HG03460 (cell line): ENCODE measurements around the gene GIMAP4.
"Not testable (repeated sequence)": the region's sequence is repeated elsewhere in the genome, so short reads cannot be mapped to it uniquely, and the experiment has no call there.

Source experiments
- ATAC-seq: cut with Tn5 transposase; IDR thresholded peaks from one replicate; pipeline ENCODE4 v1.9.1; 2021; ENCODE audit not compliant: unreplicated experiment

GIMAP4 gene

GRCh38 chr7:150567169-150567568, at the start of gene GIMAP4:
Gene GIMAP4 (plus strand): TSS chr7:150567390. CDS start chr7:150569902, 2,512 bp downstream.
- ATAC-seq: no peak

DNA sequence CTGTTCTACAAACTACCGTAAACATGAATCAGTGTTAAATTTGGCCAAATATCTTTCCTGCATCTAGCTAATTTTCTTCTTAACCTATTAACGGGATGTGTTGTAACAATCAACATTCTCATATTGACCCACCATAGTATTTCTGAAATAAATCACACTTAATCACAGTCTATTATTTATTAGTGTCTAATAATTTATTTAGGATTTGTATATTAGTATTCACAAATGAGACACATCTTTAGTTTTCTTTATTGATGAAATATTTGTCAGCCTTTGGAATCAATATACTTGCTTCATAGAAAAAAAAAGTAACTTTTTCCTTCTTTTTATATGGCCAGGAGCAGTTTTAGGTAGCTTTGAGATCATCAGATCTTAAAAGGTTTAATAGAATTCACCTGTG, 47.9 kb upstream of the GIMAP4 start:
- ATAC-seq: no peak

DNA sequence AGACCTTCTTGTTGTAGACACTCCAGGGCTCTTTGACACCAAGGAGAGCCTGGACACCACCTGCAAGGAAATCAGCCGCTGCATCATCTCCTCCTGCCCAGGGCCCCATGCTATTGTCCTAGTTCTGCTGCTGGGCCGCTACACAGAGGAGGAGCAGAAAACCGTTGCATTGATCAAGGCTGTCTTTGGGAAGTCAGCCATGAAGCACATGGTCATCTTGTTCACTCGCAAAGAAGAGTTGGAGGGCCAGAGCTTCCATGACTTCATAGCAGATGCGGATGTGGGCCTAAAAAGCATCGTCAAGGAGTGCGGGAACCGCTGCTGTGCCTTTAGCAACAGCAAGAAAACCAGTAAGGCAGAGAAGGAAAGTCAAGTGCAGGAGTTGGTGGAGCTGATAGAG, 47.0 kb upstream of the GIMAP4 start:
- ATAC-seq: no peak

DNA sequence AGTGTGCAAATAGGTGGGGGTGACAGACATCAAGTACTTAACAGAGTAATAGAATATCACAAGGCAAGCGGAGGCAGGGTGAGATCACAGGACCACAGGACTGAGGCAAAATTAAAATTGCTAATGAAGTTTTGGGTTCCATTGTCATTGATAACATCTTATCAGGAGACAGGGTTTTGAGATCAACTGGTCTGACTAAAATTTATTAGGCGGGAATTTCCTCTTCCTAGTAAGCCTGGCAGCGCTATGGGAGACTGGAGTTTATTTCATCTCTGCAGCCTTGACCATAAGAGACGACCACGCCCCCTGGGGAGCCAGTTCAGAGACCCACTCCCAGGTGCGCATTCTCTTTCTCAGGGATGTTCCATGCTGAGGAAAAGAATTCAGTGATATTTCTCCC, 44.3 kb upstream of the GIMAP4 start:
- ATAC-seq: not testable (repeated sequence)

DNA sequence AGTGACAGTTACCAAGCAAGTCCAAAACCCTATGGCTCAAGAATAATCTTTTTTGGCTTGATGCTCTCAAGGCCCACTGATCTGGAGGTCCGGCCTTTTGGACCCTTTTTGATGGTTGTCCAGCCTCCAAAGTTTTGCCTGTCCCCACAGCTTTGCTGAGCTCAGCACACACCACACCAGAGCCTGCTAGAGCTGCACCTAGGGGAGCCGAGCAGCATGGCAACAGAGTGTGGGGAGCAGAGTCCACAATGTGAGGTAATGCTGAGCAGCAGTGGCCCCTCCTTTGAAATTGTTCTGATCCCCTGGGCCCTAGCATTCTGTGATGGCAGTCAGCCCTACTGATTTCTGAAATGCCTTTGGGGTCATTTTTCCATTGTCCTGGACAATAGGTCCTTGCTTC, 43.2 kb upstream of the GIMAP4 start:
- ATAC-seq: no peak

- ATAC-seq: no peak
These were observed 35.5 kb upstream of the GIMAP4 start for GRCh38 chr7:150531704-150532103.

GRCh38 chr7:150538259-150538658, 28.9 kb upstream of the GIMAP4 start:
- no peak for ATAC-seq

DNA sequence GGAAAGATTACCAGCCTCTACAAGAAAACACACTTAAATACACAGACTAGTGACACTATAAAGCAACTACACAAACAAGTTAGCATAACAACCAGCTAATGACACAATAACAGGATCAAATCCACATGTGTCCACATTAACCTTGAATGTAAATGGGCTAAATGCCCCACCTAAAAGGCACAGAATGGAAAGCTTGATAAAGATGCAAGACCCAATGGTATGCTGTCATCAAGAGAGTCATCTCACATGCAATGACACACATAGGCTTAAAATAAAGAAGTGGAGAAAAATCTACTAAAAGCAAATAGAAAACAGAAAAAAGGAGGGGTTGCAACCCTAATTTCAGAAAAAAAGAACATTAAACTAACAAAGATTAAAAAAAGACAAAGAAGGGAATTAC, 14.0 kb upstream of the GIMAP4 start:
- ATAC-seq: no peak

- ATAC-seq: no peak
These were observed 10.6 kb upstream of the GIMAP4 start for GRCh38 chr7:150556521-150557138.

GRCh38 chr7:150560486-150560885, 6.7 kb upstream of the GIMAP4 start:
- no peak for ATAC-seq

GRCh38 chr7:150562919-150563318, 4.3 kb upstream of the GIMAP4 start:
- ATAC-seq: no peak

GRCh38 chr7:150564006-150564405, 3.2 kb upstream of the GIMAP4 start:
- ATAC-seq: no peak

DNA sequence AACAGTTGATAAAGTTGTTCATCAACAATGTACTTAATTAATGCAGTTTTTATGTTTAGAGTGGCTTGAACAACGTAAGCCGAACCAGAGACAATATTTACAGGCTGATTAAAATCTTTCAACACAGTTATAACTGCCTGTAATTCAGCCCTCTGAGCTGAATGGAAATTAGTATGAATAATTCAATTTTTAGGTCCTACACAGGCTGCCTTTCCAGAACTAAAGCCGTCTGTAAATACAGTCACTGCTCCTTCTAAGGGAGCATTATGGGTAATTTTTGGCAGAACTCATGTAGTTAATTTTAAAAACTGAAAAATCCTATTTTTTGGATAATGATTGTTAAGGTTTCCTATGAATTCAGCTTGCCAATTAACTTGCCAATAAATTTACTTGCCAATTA, 2.6 kb upstream of the GIMAP4 start:
- ATAC-seq: no peak

DNA sequence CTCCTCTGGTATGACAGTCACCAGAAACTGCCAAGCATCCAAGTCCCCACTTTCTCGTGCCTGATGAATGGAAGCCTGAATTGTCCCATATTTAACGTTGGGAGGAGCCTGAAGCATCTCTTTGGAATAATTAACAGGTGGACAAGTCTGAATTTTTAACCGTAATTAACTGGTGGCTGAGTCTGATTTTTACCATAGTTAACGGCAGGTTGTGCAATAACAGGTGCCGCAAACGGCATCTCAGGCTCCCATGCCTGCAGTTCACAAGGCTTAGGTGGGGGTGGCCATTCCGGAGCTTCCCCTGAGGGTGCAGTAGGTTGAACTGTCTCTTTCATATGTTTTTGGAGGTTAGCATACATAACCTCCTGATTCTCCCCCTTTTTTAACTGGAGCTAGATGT, 2.0 kb upstream of the GIMAP4 start:
- ATAC-seq: no peak

DNA sequence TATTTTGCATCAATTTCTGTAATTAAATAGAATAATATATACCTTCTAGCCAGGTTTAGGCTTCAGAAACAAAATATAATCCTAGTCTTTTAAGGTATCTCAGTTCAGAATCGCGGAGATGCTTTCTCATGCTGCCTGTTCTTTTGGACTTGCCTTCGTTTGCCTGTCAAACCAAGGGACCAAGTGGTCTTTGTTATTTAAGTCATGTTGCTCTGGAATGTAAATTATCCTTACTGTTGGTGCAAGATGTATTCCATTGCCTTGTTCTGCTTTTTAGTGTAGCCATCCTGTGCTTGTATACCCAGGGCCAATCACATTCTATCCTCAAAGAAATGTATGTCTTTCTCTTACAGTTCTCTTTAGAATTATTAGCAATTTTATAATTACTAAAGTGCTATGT, 1.1 kb upstream of the GIMAP4 start:
- ATAC-seq: no peak

DNA sequence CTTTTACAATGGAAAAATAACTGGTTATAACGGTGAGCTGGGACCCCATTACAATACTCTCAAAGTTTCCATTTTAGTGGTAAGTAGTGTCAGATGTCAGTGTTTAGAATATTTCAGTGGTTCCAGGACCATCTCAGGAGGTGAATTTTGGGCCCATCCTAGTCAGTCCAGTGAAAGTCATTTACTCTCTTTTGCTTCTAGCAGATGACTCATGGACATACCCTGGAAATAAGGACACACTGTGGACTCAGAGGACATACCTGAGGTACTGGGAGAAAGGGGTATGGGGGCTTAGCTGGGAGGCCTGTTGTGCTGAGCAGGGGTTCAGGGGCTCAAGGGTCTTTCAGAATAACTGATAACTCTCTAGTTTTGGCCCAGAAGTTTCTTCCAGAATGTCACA, 618 bp upstream of the GIMAP4 start:
- ATAC-seq: no peak

DNA sequence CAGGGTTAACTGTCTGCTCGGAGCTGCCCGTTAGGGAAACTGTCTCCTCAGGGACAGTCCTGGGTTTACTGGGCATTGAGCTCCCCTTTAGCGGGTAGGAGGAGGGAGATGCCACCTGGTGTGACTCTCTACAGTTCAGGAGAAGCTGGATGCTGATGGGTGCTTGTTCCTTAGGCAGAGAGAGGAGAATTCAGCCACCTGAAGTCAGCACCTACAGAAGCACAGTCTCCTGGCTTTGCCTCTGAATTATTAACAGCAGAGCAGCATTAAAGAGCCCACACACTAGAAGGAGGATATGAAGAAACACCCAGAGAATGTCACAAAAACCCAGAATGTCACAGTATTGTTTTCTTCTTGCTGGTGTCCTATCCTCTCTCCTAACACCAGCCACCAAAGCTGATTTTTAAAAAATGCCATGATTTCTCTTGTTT, 696 bp downstream of the GIMAP4 start:
- no peak for ATAC-seq

- no peak for ATAC-seq
These were observed 1.5 kb downstream of the GIMAP4 start for GRCh38 chr7:150568714-150569113.

DNA sequence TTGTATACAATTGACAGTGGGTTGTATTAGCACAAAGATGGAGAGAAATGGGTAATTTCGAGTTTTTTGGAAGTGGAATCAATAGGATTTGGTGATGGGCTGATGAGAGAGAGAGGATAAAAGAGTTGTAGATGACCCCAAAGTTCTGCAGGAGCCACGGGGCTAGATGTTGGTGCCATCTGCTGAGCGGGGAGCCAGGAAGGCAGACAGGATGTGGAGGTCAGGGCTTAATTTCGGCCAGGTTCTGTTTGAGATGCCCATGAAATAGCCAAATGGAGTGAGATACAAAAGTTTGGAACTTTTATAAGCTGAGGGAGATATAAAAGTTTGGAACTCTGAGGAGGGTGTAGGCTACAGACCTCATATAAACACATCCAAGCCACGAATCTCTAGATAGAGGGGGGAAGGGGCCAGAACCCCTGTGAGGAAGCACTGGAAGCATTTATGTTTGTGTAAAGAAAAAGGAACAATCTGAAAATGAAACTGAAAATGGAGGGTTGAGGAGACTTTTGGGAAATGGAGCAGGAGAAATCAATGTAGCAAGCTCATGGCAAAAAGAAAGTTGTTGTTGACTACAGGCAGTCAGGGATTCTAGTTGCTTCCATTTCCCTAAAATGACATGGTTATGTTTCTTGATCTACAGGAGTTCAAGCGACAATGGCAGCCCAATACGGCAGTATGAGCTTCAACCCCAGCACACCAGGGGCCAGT, 2.2 kb downstream of the GIMAP4 start:
- ATAC-seq: no peak

DNA sequence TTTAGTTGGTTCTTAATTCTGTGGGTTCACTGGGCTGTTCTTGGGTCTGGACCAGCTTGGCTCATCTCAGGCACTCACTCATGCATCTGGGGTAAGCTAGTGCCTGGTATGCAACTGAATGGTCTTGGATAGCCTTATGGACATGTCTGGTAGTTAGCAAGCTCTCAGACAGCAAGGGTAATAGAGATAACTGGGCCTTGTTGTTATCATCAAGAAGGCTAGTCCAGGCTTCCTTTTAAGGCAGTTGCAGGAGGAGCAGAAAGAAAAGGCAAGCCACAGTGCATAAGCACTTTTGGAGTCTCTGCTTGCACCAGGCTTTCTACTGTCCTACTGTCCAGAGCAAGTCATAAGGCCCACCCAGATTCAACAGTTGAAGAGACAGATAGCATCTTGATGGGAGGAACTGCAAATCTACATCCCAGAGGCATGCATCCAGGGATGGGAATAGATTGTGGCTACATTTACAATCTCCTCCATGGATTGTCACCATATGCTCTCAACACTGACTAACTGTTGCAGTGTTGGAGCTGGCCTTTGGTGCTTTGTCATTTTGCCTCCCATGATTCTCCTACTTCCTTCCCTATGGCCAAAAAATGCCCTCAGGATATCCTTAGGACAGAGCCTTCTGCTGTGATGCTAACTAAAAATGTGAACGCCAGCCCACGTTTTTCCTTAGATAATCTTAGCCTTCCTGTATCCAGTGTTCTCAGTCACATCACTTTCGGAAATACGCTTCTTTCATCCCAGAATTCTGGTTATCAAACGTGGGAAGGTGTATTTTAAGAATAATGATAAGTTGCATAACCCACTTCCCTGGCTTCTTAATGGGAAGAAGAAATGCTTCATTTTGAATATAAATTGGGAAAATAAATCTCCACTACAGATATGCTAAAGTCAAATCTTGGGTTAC, 3.6 kb downstream of the GIMAP4 start:
- ATAC-seq: no peak

DNA sequence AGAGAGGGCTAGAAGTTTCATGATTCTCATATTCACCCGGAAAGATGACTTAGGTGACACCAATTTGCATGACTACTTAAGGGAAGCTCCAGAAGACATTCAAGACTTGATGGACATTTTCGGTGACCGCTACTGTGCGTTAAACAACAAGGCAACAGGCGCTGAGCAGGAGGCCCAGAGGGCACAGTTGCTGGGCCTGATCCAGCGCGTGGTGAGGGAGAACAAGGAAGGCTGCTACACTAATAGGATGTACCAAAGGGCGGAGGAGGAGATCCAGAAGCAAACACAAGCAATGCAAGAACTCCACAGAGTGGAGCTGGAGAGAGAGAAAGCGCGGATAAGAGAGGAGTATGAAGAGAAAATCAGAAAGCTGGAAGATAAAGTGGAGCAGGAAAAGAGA, 5.3 kb downstream of the GIMAP4 start:
- ATAC-seq: no peak
